ENCODE results near the gene MON2. TPM values are rescaled to one million over a fixed set of nuclear protein-coding genes. Genes with fewer than 3 reads are reported as not detected.

The MON2 gene
- total and polyA plus RNA-seq, 10 of the 15 experiments (the other 5 are each of a cell fraction or from before 2014, with no cell fraction given): 5.4 to 34.3 (median 23.4) TPM

GRCh38 chr12:62426089-62426488 is 40.5 kb upstream of the MON2 start:
- in situ Hi-C loops (cut with MboI): loop anchor here (25.0 kb wide), 1 partner anchor 636 kb away; no protein-coding TSS in a partner anchor
- H4K20me1 ChIP-seq (ENCODE audit: control insufficient read depth, insufficient read depth): no peaks in the 10 kb centered on the region
- H3K9me3 ChIP-seq (replicated peaks; ENCODE audit: control insufficient read depth, insufficient read depth, low read length): no peaks in the 10 kb centered on the region; the same call in 2 of the 3 replicates
- H3K36me3 ChIP-seq (ENCODE audit: control insufficient read depth in 2 of 2, insufficient read depth in 2 of 2, low read length in 1 of 2): no peaks in the 10 kb centered on the region
- ChIA-PET RAD21 (ENCODE audit: unreplicated experiment) (interaction anchor here (0.6 kb wide), 1 partner anchor 10 kb away, joined by 4 read pairs; no protein-coding TSS in a partner anchor), SMC1A (ENCODE audit: uncharacterized antibody, unreplicated experiment) (interaction anchor here (1.1 to 1.7 kb wide), 3 partner anchors 10 to 368 kb away, joined by 3 to 4 read pairs (median 3); no protein-coding TSS in a partner anchor), POLR2A (interaction anchor here (0.7 kb wide), 1 partner anchor 48 kb away, joined by 3 read pairs; no protein-coding TSS in a partner anchor), CTCF (no interaction called here)
- no peaks in the 10 kb centered on the region for H3K4me1 ChIP-seq (ENCODE audit: control insufficient read depth, insufficient read depth, low read length)
- H3K4me2 ChIP-seq (ENCODE audit: control insufficient read depth, insufficient read depth): no peak overlapping the region
- no peaks in the 10 kb centered on the region for H3K27me3 ChIP-seq (replicated peaks in 1 of 2; ENCODE audit: control insufficient read depth in 2 of 2, insufficient read depth in 2 of 2, low read length in 1 of 2)
- no peak overlapping the region for H3K9ac ChIP-seq (ENCODE audit: control insufficient read depth, insufficient read depth, low read length)
- FAIRE-seq: no peak
- no peak for DNase-seq (ENCODE audit: low read depth, low spot score)
- intact Hi-C loops (cut with micrococcal nuclease; ENCODE audit: unreplicated experiment): no loop called here
- H2AFZ ChIP-seq (ENCODE audit: control insufficient read depth, low read depth, low read length): no peak overlapping the region
- no TSS peak for BruUV-seq (replicated peaks)
- H3K79me2 ChIP-seq (ENCODE audit: control insufficient read depth, insufficient read depth, low read length): no peaks in the 10 kb centered on the region
- no peak for ATAC-seq
- H3K27ac ChIP-seq (ENCODE audit: control insufficient read depth, insufficient read depth): no peak overlapping the region
- H3K4me3 ChIP-seq: no peak overlapping the region
- WGBS (ENCODE audit: insufficient coverage, insufficient replicate concordance, low lambda C conversion rate, missing lambda C conversion rate): 75% methylated on average over 2 of the region's 3 CpGs
- TF ChIP-seq SKIL (IDR thresholded peaks at IDR 0.05; ENCODE audit: low read depth, poor library complexity, severe bottlenecking): no peak
- no peak for TF ChIP-seq BRCA1 (IDR thresholded peaks at IDR 0.05; ENCODE audit: low read depth, low read length)
- TF ChIP-seq JUNB (IDR thresholded peaks at IDR 0.05): no peak
- TF ChIP-seq RAD21 (IDR thresholded peaks at IDR 0.05; ENCODE audit: insufficient read depth, low read depth, low read length): no peak
- TF ChIP-seq RELA (IDR thresholded peaks at IDR 0.05; ENCODE audit: borderline replicate concordance, partially characterized antibody): no peak
- TF ChIP-seq IKZF2 (IDR thresholded peaks at IDR 0.05): no peak
- TF ChIP-seq RELB (IDR thresholded peaks at IDR 0.05; ENCODE audit: low read depth): no peak
- no peak for TF ChIP-seq DPF2 (IDR thresholded peaks at IDR 0.05)
- TF ChIP-seq FOXK2 (IDR thresholded peaks at IDR 0.05): no peak
- no peak for TF ChIP-seq ZNF592 (IDR thresholded peaks at IDR 0.05)
- no peak for TF ChIP-seq CEBPB (IDR thresholded peaks at IDR 0.05; ENCODE audit: borderline replicate concordance in 1 of 2, low read depth in 2 of 2, low read length in 2 of 2)
- TF ChIP-seq NFYA (IDR thresholded peaks at IDR 0.05; ENCODE audit: borderline replicate concordance, low read depth, low read length): no peak
- TF ChIP-seq NBN (IDR thresholded peaks at IDR 0.05): no peak
- no peak for TF ChIP-seq TBL1XR1 (IDR thresholded peaks at IDR 0.05; ENCODE audit: low read depth, low read length)
- no peak for TF ChIP-seq MYB (IDR thresholded peaks at IDR 0.05; ENCODE audit: borderline replicate concordance, low read depth, low read length)
